Subcutaneous abdominal adipose tissue (tissue), 5 donors: Measurements from ENCODE around the gene SRRT.
A peak's percentile ranks its signal among the peaks of the same experiment; 100 is the strongest.

ENCODE experiments used
- H3K27ac ChIP-seq: one replicate; pipeline ENCODE4 v1.7.0; 2013; ENCODE audit warnings: low read depth, mild to moderate bottlenecking, inconsistent platforms, low read length, moderate library complexity
- H3K27me3 ChIP-seq, 5 donors: one replicate each; pipeline ENCODE4 v1.7.0; 2013; ENCODE audit warnings: low read length in 5 of 5, inconsistent platforms in 1 of 5; ENCODE audit not compliant: control insufficient read depth in 5 of 5, insufficient read depth in 4 of 5
- H3K36me3 ChIP-seq, 5 donors: one replicate each; pipeline ENCODE4 v1.7.0; 2013; ENCODE audit warnings: low read length in 5 of 5; ENCODE audit not compliant: control insufficient read depth in 5 of 5, insufficient read depth in 5 of 5
- H3K4me1 ChIP-seq, 5 donors: one replicate each; pipeline ENCODE4 v1.7.0; 2013; ENCODE audit warnings: low read length in 5 of 5, mild to moderate bottlenecking in 3 of 5, moderate library complexity in 1 of 5; ENCODE audit not compliant: control insufficient read depth in 5 of 5, insufficient read depth in 5 of 5
- H3K4me3 ChIP-seq, 5 donors: one replicate each; pipeline ENCODE4 v1.7.0; 2013; ENCODE audit warnings: low read length in 5 of 5, low read depth in 1 of 5
- H3K9ac ChIP-seq, 5 donors: one replicate each; pipeline ENCODE4 v1.7.0; 2013; ENCODE audit warnings: low read length in 5 of 5, mild to moderate bottlenecking in 4 of 5, moderate library complexity in 3 of 5
- H3K9me3 ChIP-seq, 5 donors: one replicate each; pipeline ENCODE4 v1.7.0; 2013; ENCODE audit warnings: low read length in 5 of 5; ENCODE audit not compliant: control insufficient read depth in 5 of 5
- donor health status: healthy.
- donor health status: healthy.
- donor health status: healthy.
- donor health status: healthy.
- donor health status: healthy.

Gene SRRT

GRCh38 chr7:100866729-100867039, 8.2 kb upstream of the SRRT start:
- Histone ChIP-seq H3K27ac (peak overlapping the region; percentile 97), H3K4me1 (peaks cover 5 to 48% (median 42%) of the 10 kb centered on the region in 5 donors), H3K36me3 (peaks cover 2 to 34% (median 15%) of the 10 kb centered on the region in 5 donors), H3K27me3 (no peaks in the 10 kb centered on the region), H3K4me3 (peak overlapping the region; percentile 59 to 92 (median 79)), H3K9me3 (no peaks in the 10 kb centered on the region), H3K9ac (peak overlapping the region in 4 of 5 donors; percentile 92 to 100 (median 98))

- H3K27me3 ChIP-seq, result no peaks in the 10 kb centered on the region
- no peaks in the 10 kb centered on the region for H3K9me3 ChIP-seq
- H3K4me3 ChIP-seq, result peak within 1 kb of the TSS; percentile 76 to 92 (median 84)
- peak within 1 kb of the TSS; percentile 97 for H3K27ac ChIP-seq
- H3K36me3 ChIP-seq, result peaks cover 2 to 34% (median 17%) of the 10 kb centered on the region in 5 donors
- H3K9ac ChIP-seq, result peak within 1 kb of the TSS; percentile 73 to 100 (median 96)
- peaks cover 5 to 48% (median 42%) of the 10 kb centered on the region in 5 donors for H3K4me1 ChIP-seq
Measured at GRCh38 chr7:100867040-100867775, 7.7 kb upstream of the SRRT start, which contains the start of gene TRIP6. TSS of gene TRIP6 (plus strand) at chr7:100867387. CDS start at chr7:100867498, 111 bp downstream.

- peaks cover 5 to 48% (median 42%) of the 10 kb centered on the region in 5 donors for H3K4me1 ChIP-seq
- no peaks in the 10 kb centered on the region for H3K9me3 ChIP-seq
- peak overlapping the region; percentile 73 to 100 (median 96) for H3K9ac ChIP-seq
- H3K4me3 ChIP-seq, result peak overlapping the region; percentile 76 to 92 (median 84)
- peak overlapping the region; percentile 97 for H3K27ac ChIP-seq
- no peaks in the 10 kb centered on the region for H3K27me3 ChIP-seq
- H3K36me3 ChIP-seq, result peaks cover 2 to 35% (median 22%) of the 10 kb centered on the region in 5 donors
Measured at GRCh38 chr7:100867776-100868485, 7.0 kb upstream of the SRRT start.

GRCh38 chr7:100873599-100874299, 1.2 kb upstream of the SRRT start:
- Histone ChIP-seq H3K36me3 (peaks cover 2 to 49% (median 36%) of the 10 kb centered on the region in 5 donors), H3K9me3 (no peaks in the 10 kb centered on the region), H3K4me3 (peak overlapping the region; percentile 75 to 89 (median 87)), H3K27ac (peak overlapping the region; percentile 85), H3K4me1 (peaks cover 10 to 39% (median 30%) of the 10 kb centered on the region in 5 donors), H3K9ac (peak overlapping the region in 4 of 5 donors; percentile 85 to 92 (median 90)), H3K27me3 (peaks cover 0 to 2% (median 0%) of the 10 kb centered on the region in 5 donors)

- H3K9me3 ChIP-seq, result no peaks in the 10 kb centered on the region
- H3K36me3 ChIP-seq, result peaks cover 2 to 53% (median 36%) of the 10 kb centered on the region in 5 donors
- peaks cover 0 to 2% (median 0%) of the 10 kb centered on the region in 5 donors for H3K27me3 ChIP-seq
- peaks cover 10 to 34% (median 25%) of the 10 kb centered on the region in 5 donors for H3K4me1 ChIP-seq
- H3K27ac ChIP-seq, result peak overlapping the region; percentile 85
- H3K4me3 ChIP-seq, result peak overlapping the region; percentile 75 to 89 (median 87)
- peak overlapping the region; percentile 81 to 92 (median 88) for H3K9ac ChIP-seq
Measured at GRCh38 chr7:100874300-100874576, 665 bp upstream of the SRRT start.

- H3K36me3 ChIP-seq, result peaks cover 2 to 53% (median 32%) of the 10 kb centered on the region in 5 donors
- peak overlapping the region; percentile 84 to 92 (median 88) for H3K9ac ChIP-seq
- peaks cover 0 to 2% (median 0%) of the 10 kb centered on the region in 5 donors for H3K27me3 ChIP-seq
- no peaks in the 10 kb centered on the region for H3K9me3 ChIP-seq
- H3K4me1 ChIP-seq, result peaks cover 10 to 34% (median 25%) of the 10 kb centered on the region in 5 donors
- H3K4me3 ChIP-seq, result peak overlapping the region; percentile 87 to 94 (median 89)
- peak overlapping the region; percentile 85 for H3K27ac ChIP-seq
Measured at GRCh38 chr7:100875356-100875751, 451 bp downstream of the SRRT start.

- Histone ChIP-seq H3K36me3 (peaks cover 0 to 51% (median 31%) of the 10 kb centered on the region in 5 donors), H3K9me3 (no peaks in the 10 kb centered on the region), H3K27me3 (peaks cover 0 to 2% (median 0%) of the 10 kb centered on the region in 5 donors), H3K4me3 (no peak overlapping the region), H3K27ac (no peak overlapping the region), H3K9ac (peak overlapping the region in 1 of 5 donors; percentile 51), H3K4me1 (peaks cover 10 to 34% (median 25%) of the 10 kb centered on the region in 5 donors)
Measured at GRCh38 chr7:100878013-100878412, 3.1 kb downstream of the SRRT start.

- Histone ChIP-seq H3K9me3 (no peaks in the 10 kb centered on the region), H3K27me3 (peaks cover 0 to 2% (median 0%) of the 10 kb centered on the region in 5 donors), H3K27ac (no peak overlapping the region), H3K4me3 (no peak overlapping the region), H3K36me3 (peaks cover 0 to 51% (median 35%) of the 10 kb centered on the region in 5 donors), H3K9ac (peak overlapping the region in 1 of 5 donors; percentile 51), H3K4me1 (peaks cover 10 to 34% (median 24%) of the 10 kb centered on the region in 5 donors)
Measured at GRCh38 chr7:100878685-100879084, 3.8 kb downstream of the SRRT start.

- Histone ChIP-seq H3K9ac (peak overlapping the region in 2 of 5 donors; percentile 28 to 41), H3K27ac (no peak overlapping the region), H3K36me3 (peaks cover 0 to 59% (median 45%) of the 10 kb centered on the region in 5 donors), H3K4me3 (no peak overlapping the region), H3K27me3 (peaks cover 0 to 1% (median 0%) of the 10 kb centered on the region in 5 donors), H3K9me3 (no peaks in the 10 kb centered on the region), H3K4me1 (peaks cover 9 to 23% (median 16%) of the 10 kb centered on the region in 5 donors)
Measured at GRCh38 chr7:100879685-100880261, 4.9 kb downstream of the SRRT start.
